Pancreas (tissue), 8 donors: ENCODE data around the gene DCBLD2. TPM values are rescaled to one million over a fixed set of nuclear protein-coding genes. Genes with fewer than 3 reads are reported as not detected.

Experiments used
- polyA plus RNA-seq, 2 donors: library from polyadenylated mRNA; stranded (reverse); fragments of 200-250 nt; gene quantifications; one replicate each; pipeline ENCODE4 v1.2.3, GENCODE V29; 2013
- total RNA-seq, 6 donors: library from RNA; stranded (reverse); fragmentation: NEBNext Ultra II Directional in 4 of 6; extraction: Animal tissue kit (Norgen Biotek cat#: 25700) in 4 of 6; gene quantifications; one replicate each; pipeline versions ENCODE4 v1.2.1 to v1.2.4, GENCODE V29; 2021 to 2023
- donor health status: healthy with polysubstance abuse.
- donor health status: DM: no; HTN: no; CAD: no; lungs with moderate emphysema.
- donor health status: DM: no; HTN: no; CAD: no.
- donor health status: Bipolar disorder and iron deficiency.
- donor health status: DM: yes; HTN: yes; CAD: no.
- donor health status: DM: no; HTN: no; CAD: no.
- donor health status: DM: no; HTN: no; CAD: no.
- donor health status: DM: yes; HTN: yes; CAD: no.

The DCBLD2 gene
- total and polyA plus RNA-seq, 8 donors, result 2.2 to 12.9 (median 6.9) TPM

Other genes with a start within 250 kb of the DCBLD2 start
- 1 to 10 TPM; 3.6 to 9.5 (median 6.7) TPM for gene ST3GAL6, start 138.4 kb downstream of the DCBLD2 start, total RNA-seq
- 10 to 100 TPM in 1 of 2 donors, 1 to 10 TPM in 1; 5.7 to 16.1 TPM for gene ST3GAL6, start 138.4 kb downstream of the DCBLD2 start, polyA plus RNA-seq